SK-MEL-5 (cell line): ENCODE results near the gene ATP6V0C. TPM values are rescaled to one million over a fixed set of nuclear protein-coding genes. Genes with fewer than 3 reads are reported as not detected.

ENCODE experiments used
- DNase-seq: peaks from one replicate; pipeline ENCODE4 v3.0.0-alpha.2; 2016; ENCODE audit warnings: low read depth, low spot score
- in situ Hi-C: cut with HindIII; loops from 2 replicates; pipeline ENCODE4 v1.10.0; 2016; ENCODE audit warnings: low sequenced_read_pairs, high pct_unique_total_duplicates, low pct_unique_long_range_greater_than_20kb
- total RNA-seq: library from RNA; depleted of rRNA; stranded (reverse); fragments of >200 nt; shearing (Covaris generic); gene quantifications from 2 replicates; pipeline ENCODE4 v1.2.3, GENCODE V29; 2014

Gene ATP6V0C
- total RNA-seq, 1 experiment from 2014 or later: 77.8 TPM

DNA sequence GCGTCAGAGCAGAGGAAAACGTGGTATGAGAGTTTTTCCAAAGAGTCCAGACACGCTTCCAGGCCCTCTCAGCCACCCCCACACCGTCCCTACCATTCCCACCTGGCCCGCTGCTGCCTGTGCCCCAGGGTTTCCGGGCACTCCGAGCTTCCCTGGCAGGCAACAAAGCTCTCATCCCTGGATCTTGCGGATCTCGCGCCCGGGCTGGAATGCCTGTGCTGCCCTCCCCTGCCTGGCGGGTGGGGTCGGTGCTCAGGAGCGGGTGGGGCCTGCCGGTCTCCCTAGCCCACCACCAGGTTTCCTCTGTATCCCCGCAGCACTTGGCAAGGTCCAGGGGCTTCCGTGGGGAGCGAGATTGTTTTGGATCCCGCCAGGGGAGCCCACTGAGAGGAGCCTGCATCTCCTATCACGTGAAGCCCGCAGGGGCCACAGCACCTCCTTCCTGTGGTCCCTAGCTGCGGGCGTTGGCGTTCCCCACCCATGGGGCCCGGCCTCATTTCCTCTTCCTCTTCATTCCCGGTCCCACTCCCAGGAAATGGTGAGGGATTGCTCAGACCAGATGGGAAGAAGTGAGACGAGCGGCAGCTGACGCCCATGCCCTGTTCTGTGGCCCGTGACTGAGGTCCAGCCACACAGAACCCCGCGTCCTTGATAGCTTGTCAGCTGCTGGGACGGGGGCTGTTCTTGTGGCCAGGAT, 27.8 kb upstream of the ATP6V0C start:
- in situ Hi-C loops: no loop called here
- no peak for DNase-seq

DNA sequence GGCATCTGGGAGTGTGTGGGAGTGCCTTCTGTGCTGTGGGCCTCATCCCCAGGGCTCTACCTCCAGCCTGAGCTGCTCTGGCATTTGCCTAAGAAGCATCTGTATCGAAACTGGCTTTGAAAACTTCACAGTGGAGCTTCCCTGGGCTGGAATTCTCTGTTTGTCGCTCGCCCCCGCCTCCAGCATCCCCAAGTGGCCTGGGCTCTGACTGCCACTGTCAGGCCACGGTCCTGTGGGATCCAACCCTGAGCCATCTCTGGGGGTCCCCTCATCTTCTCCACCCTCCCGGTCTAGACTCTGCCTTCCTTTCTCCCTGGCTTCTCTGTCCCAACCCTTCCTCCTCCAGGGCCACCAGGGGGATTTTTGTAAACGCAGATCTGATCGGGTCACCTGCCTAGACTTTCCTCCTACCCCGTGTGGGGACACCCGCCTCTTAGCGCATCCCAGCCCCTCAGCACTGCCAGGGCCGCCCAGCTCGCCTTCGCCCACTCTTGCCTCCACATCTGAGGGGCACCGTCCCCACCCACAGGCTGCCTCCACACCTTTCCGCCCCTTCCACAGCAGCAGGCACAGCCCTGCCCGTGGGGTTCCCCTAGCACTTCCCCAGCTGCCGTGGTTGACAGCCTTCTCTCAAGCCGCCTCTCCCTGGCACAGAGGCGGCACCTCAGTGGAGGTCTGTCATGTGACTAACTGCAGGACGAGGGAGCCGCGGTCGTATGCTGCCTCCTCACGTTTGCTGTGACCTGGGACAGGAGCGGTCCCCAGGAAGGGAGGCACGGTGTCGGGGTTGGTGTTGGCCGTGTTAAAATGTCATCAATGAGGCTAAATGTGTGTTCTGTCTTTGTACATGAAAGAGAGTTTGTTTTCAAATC, 26.9 kb upstream of the ATP6V0C start:
- DNase-seq: peak; percentile 26
- in situ Hi-C loops: no loop called here

DNA sequence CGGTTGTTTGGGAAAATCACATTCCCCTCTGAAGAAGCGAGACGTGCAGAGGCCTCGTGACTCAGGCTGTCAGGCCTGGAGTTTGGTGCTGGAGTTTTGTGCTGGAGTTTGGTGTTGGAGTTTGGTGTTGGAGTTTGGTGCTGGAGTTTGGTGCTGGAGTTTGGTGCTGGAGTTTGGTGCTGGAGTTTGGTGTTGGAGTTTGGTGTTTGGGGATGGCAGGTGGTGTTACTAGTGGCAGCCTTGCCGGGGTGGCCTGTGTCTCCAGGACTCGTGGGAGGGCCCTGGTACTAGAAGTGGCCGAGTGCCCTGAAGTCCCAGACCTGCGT, 26.3 kb upstream of the ATP6V0C start:
- in situ Hi-C loops: no loop called here
- DNase-seq: no peak

DNA sequence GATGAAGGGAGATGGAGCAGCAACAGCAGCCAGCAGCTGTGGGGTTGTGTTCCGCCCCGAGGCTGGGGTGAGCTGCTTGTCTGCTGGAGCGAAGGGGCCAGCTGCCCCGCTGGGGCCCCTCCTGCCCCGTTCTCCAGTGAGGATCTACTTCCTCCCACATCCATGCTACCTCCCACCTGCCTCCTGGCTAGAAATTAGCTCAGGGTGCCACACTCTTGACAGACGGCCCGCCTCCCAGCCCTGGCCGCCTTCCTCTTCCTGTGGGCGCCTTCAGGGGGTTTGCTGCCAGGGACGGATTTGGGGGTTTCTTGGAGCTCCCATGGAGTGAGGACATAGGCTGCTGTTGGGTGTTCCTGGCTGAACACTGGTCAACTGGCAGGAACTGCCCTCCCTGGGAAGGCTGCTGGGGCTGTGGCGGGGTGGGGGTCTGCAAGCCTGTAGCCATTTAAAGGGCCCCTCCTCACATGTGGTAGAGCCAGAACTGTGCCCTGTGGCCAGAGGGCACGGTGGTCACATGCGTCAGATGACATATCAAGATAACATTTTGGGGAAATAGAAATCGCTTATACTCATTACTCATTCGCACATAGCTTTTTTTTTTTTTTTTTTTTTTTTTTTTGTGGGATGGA, 25.7 kb upstream of the ATP6V0C start:
- in situ Hi-C loops: no loop called here
- DNase-seq: no peak

DNA sequence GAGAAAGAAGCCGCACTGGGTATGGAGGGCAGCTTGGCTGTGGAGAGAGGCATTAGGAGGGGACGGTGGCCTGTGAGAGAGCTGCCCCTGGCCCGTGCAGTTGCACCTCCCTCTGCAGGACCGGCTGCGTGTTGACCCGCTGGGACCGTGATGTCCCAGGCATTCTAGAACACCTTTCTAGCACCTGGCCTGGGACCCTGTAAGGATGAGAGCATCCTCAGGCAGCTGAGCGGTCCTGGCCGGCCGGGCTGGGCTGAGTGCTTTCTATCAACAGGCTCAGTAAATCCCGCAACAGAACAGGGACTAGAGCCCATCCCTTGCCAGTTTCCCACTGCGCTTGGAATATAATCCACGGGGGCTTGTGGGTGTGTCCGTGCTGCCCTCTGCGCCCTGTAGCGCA, 24.2 kb upstream of the ATP6V0C start:
- DNase-seq: no peak
- in situ Hi-C loops: no loop called here

DNA sequence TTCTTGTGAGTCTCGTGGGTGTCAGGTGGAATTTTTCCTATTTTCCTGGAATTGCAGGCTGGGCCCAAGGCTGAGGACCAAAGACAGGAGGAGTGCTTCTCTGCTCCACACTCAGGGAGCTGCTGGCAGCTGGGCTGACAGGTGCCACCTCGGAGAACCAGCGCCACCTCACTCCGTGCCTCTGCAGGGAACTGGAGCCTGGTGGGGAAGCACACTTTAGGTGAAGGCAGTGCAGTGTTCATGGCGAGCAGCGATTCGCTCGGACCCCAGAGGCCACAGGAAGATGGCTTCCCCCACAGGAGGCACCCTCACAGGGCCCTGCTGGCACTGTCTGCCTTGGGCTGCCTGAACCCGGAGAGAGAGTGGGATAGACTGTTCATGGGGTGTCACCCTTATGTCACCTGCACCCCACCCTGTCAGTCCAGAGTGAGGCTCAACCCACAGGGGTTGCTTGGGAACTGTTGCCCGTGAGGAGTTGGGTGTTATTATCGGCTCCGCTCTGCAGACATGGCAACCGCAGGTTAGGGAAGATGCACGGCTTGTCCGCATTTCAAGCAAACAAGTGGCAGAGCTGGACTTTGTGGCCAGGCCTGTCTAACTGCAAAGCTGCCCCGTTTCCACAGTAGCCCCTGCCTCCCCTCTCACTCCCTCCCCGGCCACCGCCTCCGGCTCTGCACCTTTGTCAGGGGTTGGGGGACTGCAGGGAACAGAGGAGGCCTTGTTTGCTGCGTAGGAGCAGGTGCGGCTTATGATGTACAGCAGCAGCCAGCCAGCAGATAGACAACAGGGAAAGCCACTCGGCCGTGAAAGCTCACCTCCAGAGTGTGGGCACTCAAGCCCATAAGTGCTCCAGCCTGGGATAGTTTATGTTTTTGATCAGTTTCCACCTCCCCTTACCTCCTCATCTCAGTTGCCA, 23.3 kb upstream of the ATP6V0C start:
- in situ Hi-C loops: no loop called here
- DNase-seq: no peak

DNA sequence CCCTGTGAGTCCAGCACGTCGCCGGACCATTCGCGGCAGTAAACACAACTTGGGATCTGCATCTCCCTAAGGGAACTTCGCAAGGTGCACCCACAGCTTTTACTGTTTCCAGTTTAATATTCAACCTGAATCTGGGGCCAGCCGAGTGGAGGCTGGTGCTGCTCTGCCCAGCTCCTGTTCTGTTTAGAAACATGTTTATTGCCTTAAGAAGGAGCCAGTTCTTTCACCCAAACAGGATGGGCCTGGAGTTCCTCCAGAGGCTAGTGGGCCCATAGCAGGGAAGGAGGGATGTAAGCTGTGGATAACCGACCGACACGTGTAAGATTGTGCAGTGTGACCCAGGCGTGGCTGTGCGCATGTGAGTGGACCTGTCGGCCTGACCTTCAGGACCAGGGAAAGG, 21.5 kb upstream of the ATP6V0C start:
- DNase-seq: no peak

DNA sequence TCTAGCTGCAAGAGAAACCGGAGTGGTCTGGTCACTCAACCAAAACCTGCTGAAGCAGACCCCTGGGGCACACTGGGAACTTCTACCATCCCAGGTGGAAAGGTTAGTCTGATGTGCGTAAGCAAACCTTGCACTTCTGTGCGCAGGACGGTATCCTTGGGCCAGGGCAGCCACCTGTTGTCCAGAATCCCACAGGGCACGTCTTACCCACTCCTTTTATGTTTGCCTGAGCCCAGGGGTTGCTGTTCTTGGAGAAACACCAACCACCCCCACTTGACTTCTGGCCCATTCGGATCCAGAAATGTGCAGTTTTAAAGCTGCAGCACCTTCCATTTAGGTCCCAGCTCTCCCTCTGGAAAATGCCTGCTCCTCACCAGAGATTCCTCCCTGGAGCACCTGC, 20.1 kb upstream of the ATP6V0C start:
- in situ Hi-C loops: no loop called here
- no peak for DNase-seq

More for the DNA sequence above, 21.5 kb upstream of the ATP6V0C start:
- in situ Hi-C loops: no loop called here

DNA sequence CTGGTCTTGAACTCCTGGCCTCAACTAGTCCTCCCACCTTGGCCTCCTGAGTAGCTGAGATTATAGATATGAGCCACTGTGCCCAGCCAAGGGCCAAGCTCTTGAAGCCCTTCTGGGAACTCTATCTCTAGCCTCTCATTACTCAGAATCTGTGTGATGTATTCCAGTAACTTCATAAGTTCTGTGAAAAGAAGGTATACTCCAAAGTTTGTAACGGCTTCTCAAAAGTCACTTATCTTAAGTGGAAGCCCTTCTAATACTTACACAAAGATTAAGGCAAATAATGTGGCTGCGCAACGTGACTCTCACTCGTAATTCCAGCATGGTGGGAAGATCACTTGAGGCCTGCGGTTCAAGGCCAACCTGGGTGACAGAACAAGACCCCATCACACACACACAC, 19.1 kb upstream of the ATP6V0C start:
- in situ Hi-C loops: no loop called here
- DNase-seq: no peak

DNA sequence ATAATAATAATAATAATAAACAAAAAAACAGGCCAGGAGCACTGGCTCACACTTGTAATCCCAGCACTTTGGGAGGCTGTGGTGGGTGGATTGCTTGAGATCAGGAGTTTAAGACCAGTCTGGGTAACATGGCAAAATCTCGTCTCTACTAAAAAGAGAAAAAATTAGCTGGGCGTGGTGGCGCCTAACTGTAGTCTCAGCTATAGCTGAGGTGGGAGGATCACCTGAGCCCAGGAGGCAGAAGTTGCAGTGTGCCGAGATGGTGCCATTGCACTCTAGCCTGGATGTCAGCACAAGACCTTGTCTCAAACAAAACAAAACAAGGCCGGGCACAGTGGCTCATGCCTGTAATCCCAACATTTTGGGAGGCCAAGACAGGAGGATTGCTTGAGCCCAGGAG, 18.7 kb upstream of the ATP6V0C start:
- in situ Hi-C loops: no loop called here
- DNase-seq: no peak

DNA sequence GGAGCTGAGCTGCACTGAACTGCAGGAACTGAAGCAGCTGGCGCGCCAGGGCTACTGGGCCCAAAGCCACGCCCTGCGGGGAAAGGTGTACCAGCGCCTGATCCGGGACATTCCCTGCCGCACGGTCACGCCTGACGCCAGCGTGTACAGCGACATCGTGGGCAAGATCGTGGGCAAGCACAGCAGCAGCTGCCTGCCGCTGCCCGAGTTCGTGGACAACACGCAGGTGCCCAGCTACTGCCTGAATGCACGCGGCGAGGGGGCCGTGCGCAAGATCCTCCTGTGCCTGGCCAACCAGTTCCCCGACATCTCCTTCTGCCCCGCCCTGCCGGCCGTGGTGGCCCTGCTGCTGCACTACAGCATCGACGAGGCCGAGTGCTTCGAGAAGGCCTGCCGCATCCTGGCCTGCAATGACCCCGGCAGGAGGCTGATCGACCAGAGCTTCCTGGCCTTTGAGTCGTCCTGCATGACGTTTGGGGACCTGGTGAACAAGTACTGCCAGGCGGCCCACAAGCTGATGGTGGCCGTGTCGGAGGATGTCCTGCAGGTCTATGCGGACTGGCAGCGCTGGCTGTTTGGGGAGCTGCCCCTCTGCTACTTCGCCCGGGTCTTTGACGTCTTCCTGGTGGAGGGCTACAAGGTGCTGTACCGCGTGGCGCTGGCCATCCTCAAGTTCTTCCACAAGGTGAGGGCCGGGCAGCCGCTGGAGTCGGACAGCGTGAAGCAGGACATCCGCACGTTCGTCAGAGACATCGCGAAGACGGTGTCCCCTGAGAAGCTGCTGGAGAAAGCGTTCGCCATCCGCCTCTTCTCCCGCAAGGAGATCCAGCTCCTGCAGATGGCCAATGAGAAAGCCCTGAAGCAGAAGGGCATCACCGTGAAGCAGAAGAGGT, 17.3 kb upstream of the ATP6V0C start:
- no peak for DNase-seq
- in situ Hi-C loops: no loop called here

DNA sequence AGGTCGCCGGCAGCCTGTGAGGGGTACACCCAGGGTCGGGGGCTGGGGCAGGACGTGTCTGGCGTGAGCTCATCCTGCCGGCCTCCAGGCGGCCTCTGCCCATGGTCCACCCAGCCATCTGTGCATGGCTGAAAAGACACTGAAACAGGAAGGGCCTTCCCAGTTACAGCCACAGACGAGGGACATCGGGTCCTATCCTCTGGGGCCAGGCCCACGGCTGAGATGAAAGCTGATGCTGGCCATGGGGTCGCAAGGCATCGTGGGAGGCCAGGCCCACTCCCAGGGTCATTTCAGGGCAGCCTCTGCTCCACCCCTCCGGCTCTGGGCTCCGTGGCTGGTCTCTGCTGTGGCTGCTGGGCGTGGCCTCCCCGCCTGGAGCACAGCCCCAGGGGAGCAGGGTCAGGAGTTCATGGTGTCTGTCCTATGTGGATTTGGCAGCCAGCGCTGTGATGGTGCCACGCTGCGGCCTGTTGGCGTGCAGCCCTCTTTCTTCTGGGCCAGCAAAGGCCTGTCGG, 16.6 kb upstream of the ATP6V0C start:
- no peak for DNase-seq
- in situ Hi-C loops: no loop called here

DNA sequence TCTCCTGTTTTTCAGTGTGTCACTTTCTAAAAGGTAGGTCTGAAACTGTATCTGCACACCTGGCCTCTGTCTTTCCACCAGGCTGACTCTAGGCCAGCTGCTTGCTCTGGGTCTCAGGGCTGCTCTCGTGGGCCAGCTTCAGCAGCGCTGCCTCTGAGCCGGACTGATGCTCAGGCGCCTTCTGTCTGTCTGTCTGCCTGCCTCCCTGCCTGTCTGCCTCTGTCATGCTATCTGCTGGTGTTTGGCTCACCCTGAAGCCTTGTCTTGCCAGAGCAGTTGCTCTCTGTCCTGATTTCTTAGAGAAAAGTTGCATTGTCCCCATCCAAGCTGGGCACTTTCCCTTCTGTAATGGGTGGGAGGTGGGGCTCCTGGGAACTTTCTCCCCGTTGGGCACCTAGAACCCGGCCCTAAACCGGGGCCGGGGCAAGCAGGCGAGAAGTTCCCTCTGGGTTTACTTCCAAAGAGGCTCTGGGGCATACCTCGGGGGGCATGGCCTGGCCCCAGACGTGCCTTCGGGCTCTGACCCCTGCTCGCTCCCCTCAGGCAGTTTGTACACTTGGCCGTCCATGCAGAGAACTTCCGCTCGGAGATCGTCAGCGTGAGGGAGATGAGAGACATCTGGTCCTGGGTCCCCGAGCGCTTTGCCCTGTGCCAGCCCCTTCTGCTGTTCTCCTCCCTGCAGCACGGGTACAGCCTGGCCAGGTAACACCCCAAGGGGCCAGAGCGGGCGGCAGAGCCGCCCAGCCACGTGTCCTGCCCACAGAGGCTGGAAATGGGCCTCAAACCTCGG, 15.9 kb upstream of the ATP6V0C start:
- in situ Hi-C loops: no loop called here
- DNase-seq: no peak

DNA sequence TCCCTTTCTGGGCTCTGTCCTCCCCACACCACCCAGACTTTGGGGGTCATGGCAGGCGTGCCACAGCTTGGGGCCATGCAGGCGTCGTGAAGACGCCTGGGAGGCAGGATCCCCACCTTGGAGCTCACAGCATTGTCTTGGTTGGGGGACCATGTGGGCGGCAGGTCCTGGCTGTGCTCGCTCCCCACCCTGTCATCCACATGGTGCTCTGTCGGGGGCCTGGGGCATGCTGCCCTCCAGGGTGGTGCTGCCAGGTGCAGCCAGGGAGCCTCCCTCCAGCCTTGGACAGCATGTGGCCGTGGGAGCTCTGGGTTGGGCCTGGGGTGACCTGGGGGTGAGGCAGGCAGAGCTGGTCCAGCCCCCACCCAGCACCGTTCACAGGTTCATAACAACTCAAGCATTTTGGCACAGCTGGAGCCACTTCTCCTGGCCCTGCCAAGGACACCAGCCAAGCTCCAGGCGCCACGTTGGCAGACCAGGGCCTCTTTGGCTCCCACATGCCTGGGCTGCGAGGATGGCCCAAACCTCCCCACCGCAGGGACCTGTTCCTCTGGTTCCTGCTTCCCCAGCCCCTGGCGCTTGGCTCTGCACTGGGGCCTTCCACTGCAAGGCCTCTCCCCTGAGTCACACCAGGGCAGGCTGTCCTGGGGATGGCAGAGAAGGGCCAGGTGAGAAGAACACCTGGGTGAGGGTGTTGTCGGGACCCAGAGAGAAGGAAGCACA, 15.1 kb upstream of the ATP6V0C start:
- in situ Hi-C loops: no loop called here
- no peak for DNase-seq

DNA sequence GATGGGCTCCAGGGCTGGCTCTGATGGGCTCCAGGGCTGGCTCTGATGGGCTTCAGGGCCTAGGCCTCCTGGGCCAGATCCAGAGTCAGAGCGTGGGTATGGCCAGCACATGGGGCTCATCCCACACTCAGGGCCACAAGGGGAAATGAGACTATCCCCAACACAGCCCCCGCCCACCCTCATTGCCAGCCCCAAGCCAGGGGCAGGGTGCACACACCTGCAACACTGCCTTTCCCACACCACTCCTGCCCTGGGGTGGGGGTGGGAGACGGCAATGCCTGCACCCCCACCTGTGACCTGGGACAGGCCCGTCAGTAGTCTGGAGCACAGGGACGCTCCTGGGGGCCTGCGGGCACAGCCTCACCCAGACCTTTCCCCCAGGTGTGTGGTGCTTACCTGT, 14.3 kb upstream of the ATP6V0C start:
- DNase-seq: no peak
- in situ Hi-C loops: no loop called here
